ENCODE results near the gene MMS22L.

Gene MMS22L

DNA sequence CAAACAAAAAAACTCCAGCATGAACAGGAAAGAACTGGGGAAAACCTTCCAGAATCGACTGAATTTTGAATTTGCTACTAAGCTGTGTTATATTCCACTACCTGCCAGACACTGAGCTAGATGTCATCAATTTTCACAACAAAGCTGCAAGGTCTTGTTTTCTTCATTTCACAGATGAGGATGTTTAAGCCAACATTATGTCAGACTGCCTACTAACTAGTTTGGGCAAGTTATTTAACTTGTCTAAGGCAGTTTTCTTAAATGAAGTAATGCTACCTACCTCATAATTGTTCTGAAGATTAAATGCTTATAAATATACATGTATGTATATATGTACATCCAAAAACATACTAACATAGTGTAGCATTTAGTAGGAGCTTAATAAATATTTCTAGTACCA is 144.4 kb downstream of the MMS22L start:
- DNase-seq: no peak

DNA sequence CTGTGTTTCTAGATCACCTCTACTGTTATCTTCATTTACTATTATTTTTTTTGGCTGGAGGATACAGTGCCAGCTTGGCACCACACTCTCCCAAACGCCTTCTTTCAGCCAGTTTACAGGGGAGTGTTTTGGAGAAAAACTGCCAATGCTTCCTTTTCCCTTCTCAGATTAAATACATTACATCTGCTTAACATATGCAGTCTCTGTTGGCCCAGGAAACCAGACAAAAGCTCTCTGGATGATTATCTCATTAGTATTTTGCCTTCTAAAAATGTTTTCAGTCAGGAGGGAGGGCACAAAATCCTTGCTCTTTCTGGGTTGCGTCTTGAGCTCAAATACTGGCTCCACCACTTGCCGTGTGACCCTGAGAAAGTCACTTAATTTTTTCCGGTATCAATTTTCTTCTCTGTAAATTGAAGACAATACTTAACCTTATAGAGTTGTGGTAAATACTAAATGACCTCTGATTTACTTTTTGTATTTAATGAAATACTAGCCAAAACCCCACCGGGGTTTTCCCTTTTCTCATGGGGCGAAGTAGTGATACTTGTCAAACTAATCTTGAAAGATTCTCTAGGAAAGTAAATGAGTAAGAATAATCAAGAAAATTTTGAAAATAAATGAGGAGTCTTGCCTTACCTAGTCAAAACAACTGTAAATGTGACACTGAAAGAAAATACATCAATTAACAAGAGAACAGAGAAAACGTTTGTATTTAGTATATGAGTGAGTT is 146.2 kb downstream of the MMS22L start:
- no peak for DNase-seq

DNA sequence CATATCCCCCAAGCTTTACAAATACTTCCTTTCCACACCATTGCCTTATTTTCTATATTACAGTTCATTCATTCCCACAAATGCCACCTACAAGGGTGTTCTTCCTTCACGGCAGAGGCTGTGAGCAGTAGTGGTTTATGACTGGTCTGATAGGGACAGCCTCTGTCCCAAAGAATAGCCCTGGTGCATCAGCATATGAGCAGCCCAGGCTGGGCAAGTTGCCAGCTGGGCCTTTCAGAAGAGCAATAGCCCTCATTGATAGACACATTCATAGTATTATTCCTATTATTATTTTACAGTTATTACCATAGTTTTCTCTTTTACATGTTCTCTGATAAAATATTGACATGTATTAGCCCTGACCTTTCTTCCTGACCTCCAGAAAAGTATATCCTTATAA is 149.9 kb downstream of the MMS22L start:
- no peak for DNase-seq

DNA sequence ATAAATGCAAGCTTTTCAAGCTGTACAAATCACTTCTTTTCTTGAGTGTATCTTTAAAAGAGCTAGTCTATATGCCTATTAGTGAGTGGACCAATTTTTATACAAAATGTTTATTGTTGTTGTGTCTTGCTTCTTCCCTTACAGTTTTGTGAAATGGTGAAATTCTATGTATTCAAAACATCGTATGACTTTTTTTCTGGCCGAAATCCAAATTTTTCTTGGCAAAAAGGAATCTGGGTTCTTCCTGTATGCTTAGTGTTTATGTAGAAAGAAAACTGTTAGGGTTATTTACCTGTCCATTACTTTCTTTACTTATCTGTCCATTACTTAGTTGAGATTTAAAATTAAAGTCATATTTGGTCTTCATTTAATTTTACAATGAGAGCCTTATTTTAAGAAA is 153.9 kb downstream of the MMS22L start:
- no peak for DNase-seq

DNA sequence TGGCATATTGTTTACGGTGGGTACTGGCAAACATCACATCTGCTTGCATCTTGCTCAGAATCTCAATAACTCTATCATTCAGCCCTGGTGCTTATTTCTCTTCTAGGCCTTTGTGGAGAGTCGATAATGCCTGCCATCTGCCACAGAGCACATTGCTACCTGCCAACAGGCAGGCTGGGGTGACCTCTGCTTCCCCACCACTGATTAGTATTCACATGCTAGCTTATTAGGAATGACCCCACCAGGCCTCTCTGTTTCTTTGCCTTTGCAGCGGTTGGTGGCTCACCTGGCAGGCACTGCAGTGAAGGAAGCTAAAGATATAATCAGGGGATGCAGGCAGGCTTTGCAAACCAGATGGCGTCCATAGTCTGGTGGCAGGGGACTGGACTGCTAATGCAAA is 154.5 kb downstream of the MMS22L start:
- DNase-seq: no peak

DNA sequence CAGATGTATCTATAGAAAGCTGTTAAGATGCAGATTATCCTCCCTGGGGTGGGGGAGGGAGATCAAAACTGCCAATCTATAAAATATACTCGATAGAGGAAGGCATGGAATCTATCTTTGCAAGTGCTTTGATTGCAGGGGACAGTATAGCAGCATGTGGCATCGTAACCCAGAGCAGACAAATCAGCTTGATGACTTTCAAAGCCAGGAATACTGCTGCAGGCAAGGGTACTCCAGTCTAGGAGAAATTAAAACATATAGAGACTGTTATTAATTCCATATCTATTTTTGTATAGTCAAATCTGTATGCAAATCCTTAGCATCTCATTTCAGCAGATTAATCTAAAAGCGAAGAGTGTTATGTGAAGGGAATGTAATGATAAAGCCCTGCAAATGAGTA is 159.4 kb downstream of the MMS22L start:
- DNase-seq: no peak

DNA sequence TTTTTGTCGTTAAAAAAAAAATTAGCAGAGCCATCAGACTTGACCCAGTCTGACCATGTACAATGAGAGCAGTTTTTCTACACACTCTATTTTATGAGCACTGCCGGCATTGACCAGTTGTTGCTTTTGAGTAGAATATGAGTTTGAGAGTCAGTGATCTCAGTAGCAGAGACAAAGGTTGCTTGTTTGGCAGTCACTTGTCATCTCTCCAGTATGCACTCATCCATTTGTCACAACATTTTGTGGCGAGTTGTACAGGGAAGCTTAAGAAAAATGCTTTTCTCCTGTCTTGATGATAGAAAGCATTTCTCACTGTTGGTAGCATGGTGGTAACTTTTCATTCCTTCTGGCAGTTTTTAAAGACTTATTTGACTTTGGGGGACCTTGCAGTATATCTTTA is 159.9 kb downstream of the MMS22L start:
- DNase-seq: no peak

DNA sequence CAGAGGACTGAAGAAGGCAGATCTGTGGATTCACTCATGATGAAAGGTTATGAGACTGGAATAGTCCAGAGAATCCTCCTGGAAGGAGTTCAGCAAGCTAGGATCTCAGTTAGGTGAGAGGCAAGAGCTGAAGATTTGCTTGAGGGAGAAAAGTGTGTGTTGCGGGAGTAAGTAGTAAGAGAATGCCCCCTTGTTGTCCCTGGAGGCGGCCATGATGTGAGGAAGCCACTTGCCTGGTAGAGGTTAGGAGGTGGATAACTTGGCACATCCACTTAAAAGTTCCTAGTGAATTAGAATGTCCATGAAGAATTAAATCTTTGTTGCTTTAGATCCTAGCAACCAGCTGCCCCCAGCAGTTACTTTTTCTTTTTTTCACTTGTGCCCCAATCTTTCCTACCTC is 162.5 kb downstream of the MMS22L start:
- DNase-seq: no peak

DNA sequence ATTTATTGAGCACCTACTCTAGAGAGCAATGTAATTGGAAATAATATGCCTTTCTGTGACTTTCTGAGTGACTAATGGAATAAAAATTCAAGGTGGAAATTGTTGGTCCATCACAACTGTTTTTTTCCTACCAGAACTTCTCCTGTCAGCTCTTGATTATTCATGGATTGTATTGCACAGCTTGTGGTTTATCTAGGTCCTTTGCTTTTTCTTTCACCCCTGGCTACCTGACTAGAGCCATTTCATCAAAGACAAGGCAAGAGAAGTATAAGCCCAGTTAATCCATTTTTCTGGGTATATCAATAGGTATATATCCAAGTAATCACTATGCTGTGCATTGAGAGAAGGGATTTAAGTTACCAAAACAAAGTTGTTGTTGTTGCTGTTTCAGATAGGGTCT is 168.4 kb downstream of the MMS22L start:
- DNase-seq: no peak

DNA sequence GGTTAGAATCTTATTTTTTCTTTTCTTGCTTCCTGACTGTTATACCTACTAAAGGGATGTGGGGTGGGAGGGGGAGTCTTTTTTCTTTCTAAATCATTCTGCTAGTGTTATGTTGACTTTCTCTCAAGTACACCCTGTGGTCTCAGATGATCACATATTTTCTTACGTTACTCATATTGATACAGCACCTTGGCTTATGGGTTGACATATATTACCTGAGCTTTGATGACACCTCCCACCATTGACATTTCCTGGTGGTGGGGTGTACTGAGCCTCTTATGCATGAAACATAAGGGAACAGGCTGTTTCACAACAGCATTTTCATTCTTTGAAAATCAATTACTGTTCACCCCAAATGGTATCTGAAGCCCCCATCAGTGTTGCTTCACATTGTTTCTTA is 169.8 kb downstream of the MMS22L start:
- DNase-seq: no peak

DNA sequence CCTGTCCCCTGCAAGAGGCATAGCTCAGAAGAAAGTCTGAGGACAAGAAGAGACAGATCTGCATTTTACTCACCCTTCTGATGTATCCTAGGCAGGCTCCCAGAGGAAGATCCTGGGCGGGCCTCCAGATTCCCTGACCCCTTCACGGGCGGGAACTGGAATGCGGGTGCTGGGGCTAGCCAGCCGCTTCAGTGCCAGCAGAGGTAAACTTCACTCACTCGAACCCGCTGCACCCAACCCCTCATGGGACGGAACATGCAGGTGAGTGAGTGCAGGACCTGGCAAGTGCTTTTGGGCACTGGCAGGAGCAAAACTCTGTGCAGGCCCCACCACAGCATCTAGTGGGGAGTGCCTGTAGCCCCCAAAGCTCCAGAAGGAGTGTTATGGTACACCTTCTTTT is 171.8 kb downstream of the MMS22L start:
- no peak for DNase-seq

DNA sequence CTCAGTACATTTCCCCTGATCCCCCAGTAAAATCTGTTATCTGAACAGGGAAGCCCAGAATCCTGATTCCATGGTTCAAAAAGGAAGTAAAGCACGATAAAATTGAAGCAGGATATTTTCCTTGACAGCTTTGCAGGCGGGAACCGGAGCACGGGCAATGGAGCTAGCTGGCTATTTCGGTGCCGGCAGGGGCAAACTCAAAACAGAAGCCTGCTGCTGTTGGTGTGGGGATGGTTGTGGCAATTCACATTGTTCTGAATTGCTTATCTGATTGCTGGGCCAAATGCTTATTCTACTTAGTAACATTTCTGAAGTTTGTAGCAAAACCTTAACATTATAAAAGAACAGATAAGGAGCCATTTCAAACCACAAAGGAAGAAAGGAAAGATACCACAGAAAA is 172.4 kb downstream of the MMS22L start:
- DNase-seq: no peak

DNA sequence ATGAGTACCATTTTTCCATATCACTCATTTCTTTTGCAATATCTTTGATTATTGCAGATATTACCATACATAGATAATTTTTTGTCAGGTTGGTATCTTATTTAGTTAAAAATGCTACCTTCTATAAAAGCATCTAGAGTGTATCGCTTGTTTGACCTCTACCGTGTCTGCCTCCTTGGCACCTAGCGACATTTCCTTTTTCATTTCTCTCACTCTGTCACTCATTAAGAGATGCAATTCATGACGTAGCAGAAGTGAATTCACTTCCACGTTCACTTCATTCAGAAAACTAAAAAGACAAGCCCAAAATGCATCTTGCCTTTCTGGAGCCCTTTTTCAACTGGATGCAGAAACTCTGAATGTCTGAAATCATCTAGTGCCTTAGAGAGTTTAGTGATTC is 172.9 kb downstream of the MMS22L start:
- no peak for DNase-seq

DNA sequence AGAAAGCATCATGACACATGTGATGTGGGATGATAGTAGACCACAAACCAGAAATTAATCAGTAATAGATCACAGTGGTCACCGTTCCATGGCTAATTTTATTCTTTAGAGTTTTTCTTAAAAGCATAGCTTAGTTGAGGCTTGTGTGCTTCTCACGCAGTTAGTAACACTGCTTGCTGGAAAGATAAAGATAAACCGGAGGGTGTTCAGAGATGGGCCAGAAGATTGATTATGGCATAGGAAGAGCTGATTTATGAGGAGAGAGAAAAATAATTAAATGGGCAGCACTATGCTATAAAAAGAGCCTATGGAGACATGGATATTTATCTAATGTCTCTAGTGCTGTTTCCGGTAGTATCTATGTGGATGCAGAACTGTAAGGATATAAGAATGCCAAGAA is 173.6 kb downstream of the MMS22L start:
- no peak for DNase-seq

DNA sequence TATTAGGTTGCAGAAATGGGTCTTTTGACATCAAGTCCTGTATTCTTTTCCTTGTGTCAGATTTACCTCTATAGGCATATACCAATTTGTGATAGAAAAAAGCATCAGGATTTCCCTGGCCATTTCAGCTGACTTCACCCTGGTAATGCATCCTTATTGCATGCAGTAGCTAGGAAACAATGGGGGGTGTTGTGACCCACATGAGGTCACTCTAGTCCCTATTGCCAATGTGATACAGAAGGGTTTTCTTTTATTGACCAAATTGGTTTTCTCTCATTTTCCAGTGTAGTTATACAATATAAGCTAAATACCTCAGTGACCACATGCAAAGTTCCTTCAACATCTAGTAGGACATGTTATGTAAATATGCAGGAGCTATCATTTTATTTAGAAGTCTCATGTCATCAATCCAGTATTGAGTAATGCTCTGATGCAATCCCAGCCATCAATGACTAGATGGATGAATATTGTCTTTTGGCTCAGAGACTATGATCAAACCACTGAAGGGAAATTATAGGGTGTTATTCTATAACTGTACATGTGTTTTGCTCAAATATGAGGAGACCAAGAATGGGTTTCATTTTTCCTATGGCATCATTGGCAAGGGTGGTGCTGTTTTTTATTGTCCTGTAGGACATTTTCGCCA is 180.7 kb downstream of the MMS22L start:
- no peak for DNase-seq

DNA sequence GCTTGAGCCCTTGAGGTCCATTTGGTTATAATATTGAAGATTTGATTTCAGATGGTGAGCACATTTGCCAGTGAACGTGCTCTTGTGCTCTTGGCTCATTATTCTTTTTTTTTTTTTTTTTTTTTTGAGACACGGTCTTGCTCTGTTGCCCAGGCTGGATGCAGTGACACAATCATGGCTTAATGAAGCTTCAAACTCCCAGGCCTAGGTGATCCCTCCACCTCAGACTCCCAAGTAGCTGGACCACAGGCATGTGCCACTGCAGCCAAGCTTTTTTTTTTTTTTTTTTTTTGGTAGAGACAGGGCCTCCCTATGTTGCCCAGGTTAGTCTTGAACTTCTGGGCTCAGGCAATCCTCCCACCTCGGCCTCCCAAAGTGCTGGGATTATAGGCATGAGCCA is 182.3 kb downstream of the MMS22L start:
- no peak for DNase-seq

DNA sequence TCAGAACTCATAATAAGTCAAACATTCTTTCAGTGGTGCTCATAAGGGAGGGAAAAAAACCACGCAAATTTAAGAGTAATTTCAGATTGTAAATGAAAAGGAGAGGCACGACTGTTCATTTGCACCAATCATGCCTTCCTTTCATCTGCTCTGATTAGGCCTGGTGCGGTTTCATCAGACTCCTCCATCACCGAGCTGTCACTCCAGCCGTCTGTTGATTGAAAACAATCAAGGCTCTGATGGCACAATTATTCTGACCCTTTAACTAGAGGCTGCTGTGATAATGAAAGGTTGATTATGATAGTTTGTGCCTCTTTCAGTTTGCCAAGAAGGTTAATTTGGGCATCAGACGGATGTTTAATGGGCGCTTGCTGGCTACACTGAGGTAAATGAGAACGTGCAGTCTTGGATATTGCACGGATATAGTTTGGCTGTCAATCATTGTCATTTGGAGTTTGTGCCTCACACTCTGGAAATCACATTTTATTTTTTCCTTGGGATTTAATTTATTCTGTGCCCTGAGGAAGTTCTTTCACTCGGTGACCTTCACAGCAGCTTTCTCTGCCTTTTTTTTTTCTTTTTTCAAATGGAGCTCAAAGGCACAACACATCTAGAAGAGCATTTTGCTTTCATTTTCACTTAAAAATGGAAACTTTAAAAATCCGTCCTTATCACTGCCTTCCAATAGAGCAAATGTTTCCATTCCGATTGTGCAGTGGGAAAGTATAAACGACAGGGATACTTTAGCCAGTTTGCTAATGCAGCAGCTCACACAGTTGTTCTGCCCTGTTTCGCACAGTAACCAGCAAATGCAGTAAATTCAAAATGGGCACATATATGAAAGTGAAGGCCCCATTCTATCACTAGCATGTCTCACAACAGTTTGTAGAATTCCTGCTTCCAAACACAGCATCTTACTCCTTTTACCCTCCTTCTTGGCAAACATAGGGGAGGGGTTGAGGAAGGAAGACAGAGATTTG is 185.7 kb downstream of the MMS22L start:
- DNase-seq: no peak

DNA sequence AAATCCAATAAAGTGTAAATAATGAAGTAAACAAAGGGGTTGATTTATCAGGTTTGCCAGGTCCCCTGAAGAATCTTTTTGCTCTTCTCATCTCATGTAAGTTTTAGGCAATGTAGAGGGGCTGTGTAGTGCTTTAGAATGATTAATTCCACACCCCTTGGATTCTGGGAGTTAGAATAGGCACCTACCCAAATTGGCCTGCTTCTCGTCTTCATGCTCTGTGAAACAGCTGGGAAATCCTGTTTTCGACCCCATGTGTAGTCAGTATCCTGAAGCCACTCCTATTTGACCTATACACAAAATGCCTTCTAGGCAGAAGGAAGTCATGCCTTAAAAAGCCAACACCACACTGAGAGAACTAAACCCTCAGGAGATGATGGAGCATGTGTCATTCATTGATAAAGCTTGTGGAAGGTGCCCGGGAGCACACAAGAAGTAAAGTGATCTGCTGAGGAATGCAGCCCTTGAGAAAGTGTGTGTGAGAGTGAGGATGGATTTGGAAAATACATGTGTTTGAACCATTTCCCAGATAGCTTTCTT is 187.6 kb downstream of the MMS22L start:
- no peak for DNase-seq

DNA sequence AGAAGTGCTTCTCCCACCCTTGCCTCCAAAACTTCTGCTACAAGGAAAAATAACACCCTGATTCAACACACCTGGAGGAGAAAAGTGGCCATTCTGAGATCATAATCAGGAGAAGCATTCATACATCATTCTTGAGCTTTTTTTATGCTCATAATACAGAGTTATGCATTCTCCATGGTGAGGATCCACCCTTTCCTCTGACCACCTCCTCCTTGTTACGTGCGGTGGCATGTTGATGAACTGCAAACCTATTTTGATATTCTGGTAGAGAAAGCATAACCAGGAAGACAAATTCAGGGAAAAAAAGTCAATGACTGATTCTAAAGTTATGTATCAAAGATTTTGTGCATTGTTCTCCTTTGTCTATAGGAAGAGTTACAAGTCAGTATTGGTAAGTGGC is 188.6 kb downstream of the MMS22L start:
- DNase-seq: no peak

DNA sequence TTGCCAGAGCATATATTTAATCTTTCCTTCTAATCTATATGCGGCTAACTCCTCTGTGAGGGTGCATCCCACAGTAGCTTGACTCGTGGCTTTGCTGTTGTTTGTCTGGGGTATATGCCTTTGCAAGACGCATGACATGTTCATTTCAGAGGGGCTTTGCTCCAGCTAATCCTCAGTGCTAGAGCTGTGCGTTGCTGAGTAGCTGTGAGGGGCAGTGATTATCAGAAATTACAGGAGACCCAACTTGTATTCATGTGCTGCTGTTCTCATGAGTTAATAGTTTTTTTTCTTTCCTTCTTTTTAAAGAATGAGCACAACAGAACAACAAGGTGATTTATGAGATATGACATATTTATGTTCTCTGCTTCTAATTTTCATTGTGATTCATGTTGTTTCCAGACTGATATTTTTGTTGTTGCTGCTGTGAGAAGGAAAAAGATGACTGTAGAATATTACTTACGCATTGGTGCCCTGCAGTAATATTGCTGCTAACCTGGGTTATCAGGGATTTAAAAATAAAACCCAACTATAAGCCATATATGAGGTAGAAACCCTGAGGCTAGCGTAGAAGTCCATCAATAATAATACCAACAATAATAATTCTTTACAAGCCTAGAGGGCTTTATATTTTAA is 190.2 kb downstream of the MMS22L start:
- DNase-seq: no peak

Data from inflammatory macrophage treated with lipopolysaccharide for 4 hours (primary cell).